GM18507 (cell line): ENCODE measurements around the gene ATRNL1.

Experiments
- DNase-seq: peaks from one replicate; pipeline ENCODE4 v3.0.0; 2011; ENCODE audit warnings: low read depth; ENCODE audit not compliant: insufficient read length; ENCODE audit errors: extremely low spot score
- FAIRE-seq: peaks from 2 replicates; lab custom pipeline; 2011; peaks lifted over from hg19 to GRCh38; lab: Jason Lieb, UNC

ATRNL1 gene

DNA sequence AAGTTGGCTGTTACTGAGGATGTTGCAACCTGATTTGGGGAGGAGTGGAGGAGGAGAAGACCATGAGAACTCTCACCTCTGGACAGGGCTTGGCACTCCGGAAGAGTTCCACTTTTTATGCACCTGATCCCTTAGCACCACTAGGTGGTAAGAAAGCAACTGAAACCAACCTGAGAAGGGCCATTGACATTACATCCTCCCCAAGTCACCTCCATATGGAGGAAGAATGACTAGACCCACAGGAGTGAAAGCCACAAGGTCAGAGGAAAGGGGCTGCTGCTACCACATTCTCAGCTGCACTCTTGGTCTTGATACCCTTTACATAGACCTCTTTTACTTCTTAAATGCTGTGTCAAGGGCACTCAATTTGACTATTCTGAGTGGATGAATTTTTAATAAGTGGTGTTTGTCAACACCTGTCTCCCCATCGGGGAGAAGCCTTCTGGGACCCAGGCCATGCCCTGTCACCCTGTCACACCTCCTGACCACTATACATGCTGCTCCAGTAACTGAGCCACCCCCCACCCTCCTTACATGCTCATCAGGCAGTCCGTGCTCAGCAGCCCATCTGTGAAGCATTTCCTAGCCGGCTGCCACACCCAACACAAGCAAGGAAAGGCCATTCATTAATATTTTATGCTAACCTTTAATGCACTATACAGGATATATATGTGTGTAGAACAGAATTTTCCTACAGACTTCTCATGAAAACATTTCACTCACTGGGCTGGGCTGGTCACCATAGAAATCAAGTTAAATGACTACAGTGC lies 817.0 kb downstream of the ATRNL1 start:
- no peak for FAIRE-seq

DNA sequence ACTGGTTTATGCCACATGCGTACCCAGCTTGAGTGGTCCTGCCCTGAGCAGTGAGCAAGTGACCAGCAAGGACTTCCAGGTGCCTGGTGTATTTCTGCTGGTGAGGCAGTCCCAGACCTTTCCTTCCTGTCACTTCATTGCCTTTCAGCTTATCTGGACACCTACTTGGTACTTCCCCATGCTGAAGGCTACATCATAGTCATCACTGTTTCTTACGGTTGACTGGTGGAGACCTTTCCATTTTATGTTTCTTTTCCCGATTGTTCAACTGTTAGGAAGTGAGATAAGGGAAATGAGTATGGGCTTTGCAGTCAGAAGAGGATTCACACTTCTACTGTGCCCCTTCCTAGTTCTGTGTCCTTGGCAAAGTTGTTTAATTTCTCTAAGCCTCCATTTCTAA lies 821.3 kb downstream of the ATRNL1 start:
- no peak for DNase-seq
- no peak for FAIRE-seq

More for the DNA sequence above, 817.0 kb downstream of the ATRNL1 start:
- no peak for DNase-seq

DNA sequence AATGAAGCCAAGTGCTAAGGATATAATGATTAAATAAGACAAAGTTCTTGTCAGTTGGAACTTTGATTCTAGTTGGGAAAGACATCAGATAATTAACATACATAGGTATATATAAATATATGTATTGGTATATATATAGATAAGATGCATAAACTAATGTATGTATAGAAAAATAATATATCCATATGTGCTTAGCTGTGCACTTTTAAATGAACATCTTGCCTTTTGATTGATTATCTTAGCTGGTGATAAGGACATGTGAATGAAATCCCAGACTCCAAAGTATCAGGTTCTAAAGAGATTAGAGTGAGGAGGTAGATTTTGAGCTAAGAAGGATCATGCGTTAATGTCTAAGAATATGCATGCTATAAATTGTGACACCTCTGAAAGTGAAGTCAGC lies 822.3 kb downstream of the ATRNL1 start:
- no peak for DNase-seq
- FAIRE-seq = no peak

DNA sequence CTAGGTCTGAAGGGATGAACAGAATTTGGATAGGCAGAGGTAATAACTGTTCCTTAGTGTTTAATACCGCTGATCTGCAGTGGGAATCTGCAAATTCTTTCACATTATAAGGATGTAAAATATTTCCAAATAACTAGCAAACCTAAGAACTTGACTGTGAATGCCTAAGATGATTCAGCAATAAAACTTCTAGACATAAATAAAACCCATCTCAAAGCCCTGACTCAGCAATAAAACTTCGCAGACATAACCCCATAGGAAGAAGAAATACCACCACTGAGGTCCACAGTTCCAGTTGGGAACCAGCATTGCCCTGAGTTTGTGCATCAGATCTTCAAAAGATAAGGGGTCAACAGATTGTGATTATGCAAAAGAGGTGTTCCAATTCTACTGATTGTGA lies 825.6 kb downstream of the ATRNL1 start:
- DNase-seq = no peak
- no peak for FAIRE-seq

DNA sequence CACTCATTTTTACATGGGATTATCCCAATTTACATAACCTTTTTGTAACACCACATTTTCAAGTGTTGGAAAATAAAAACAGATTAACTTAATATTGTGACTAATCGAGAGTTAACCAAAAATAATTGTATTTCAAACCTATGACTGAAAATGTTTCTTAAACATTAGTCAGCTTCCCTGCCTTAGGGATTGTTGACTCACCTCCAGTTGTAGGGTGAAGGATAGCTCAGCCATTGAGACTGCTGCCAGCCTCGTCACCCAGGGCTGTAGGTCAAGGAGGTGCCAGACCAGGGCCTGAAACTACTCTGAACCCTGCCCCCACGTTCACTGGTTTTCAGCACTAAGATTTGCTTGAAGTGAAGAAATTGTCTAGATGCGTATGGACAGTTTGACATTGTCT lies 828.6 kb downstream of the ATRNL1 start:
- no peak for DNase-seq
- no peak for FAIRE-seq

DNA sequence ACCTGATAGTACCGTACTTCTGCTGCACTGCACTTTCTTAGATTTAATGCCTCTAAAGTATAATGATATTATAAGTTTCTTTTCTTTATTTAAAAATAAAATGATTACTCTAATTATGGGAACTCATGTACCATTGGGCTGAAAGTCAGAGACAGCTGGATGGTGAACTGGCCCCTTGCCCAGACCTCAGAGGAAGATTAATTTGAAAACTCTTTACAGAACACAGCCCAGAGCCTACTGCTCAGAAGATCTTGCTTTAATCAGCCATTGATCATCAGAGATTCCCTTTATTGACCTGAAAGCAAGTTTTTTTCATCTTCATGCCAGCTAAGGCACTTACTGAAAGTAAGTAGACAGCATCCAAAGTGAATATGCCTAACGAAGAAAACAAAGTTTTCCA lies 838.1 kb downstream of the ATRNL1 start:
- no peak for FAIRE-seq

DNA sequence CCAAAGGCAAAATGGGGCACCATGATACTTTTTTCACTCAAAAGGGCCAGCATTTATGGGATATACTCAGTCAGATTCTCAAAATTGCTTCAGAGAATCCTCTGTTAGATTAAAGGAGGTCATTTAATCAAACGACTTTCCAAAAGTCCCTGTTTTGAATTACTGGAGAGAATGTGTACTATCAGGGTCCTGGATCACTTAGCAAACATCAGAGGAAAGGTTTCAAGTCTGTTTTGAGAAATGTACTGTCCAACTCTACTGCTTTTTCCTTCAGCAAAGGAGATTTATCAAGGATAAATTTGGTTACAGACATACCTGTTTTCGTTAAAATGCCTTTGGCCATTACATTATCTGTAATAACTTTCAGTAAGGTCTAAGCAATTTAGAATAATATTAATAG lies 838.9 kb downstream of the ATRNL1 start:
- no peak for DNase-seq
- no peak for FAIRE-seq

More for the DNA sequence above, 838.1 kb downstream of the ATRNL1 start:
- DNase-seq = no peak

DNA sequence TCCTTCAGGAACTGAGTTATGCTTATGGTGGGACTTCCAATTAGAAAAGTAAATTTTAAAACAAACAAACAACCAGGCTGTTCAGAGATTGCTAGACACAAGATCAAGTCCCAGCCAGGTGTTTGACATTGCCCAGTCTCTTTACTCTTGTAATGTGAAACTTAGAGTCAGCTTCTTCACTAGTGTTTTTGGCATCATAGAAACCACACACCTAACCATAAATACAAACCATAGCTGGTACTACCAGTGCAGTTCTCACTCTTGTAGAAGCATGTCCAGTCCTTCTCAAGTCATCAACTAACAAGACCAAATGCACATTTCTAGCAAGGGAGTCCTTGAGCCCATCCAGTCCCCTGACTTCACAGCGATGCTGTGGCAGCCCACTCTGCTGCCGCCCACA lies 839.9 kb downstream of the ATRNL1 start:
- no peak for DNase-seq
- FAIRE-seq = no peak

DNA sequence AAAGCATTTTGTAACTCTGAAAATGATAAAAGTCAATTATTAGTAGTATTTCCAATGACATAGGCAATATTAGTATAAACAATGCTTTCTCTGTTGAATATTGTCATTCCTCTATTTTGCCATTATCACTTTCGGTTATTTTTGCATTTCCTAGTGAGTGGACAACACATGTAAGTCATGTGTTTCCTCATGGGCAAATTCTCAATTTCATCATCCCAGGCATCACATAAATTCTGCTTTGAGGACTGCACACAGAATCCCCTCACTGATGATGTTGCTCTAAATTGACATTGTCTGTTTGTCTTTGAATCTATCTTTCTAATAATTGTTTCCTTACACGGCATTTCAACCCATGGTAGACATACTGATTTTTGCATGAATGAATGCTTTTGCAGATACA lies 842.6 kb downstream of the ATRNL1 start:
- no peak for FAIRE-seq

DNA sequence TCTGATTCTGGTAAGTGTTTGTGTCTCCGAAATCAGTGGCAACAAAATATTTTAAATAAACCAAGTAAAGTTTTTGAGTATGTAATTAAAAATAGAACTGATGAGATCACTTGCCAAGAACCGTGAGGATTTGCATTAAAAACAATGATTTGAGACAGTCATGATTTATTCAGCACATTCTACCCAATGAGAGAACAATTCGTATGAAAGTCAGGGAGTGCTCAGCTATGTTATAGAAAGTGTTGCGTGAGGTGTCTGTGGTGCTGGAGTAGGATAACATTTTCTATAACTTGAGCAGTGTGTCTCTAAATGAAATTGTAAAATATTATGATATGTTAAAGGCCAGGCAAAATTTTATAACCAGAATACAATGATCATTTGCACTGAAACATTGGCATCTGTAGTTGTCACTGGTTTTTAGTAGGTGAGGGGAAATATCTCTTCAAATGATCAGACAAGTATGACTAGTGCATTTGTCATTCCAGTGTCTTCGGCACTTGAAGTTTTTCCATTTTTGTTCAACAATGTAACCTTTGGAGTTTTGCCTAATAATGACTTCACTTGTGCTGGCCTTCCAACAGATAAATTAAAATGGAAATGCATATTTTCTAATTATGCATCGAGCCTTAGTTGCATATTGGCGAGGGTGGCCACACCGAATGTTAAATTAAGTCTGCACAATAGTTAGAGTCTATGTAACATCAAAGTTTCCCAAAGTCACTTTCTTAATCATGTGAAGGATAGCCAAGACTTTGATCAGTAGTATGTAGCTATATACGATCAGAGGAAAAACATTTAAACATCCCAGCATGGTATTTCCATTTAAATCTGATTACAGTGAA lies 844.0 kb downstream of the ATRNL1 start:
- FAIRE-seq = no peak
- no peak for DNase-seq

More for the DNA sequence above, 842.6 kb downstream of the ATRNL1 start:
- no peak for DNase-seq

DNA sequence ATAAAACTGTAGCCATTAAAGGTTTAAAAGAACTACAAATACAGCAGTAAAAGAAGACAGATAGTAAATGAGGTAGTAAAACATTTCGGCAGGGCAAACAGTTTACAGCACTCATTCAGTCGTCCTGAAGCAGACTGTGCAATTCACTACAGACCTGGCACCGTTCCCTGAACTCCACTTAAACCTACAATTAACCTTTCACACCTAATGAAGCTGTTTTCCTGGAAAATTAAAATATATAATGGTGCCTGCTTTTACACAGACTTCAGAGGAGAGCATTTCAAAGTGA lies 844.5 kb downstream of the ATRNL1 start:
- DNase-seq (no peak), FAIRE-seq (no peak)

DNA sequence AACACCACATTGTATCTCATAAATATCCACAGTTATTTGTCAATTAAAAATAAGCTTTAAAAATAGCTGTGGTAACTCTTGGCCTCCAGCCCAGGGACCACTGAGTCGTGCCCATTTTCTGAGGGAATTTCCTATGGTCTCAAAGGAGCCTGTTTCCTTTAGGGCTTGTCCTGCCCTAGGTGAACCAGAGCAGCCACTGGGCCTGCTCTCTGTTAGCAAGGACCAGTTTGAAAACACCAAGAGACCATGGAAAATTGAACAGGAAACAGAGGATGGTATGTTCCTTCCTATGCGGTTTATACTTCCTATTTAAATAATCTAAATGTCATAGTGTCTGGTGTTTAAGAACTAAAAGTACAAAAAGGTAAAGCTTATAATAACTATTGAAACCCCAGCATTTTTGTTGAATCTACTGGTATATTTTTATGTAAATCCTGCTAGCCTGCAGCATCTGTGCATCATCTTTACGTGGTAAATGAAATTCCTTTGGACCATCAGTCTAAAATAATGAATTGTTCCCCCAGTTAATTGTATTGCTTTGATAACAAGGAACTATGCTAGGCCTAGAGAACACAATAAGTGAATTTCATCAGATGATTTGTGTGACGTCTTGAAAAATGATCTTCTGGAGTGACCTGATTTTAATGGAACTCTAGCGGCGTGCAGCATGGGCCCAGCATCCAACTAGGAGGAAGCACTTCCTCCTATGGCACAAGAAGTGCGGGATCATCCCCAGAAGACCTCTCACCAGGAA lies 846.1 kb downstream of the ATRNL1 start:
- FAIRE-seq (no peak), DNase-seq (no peak)

DNA sequence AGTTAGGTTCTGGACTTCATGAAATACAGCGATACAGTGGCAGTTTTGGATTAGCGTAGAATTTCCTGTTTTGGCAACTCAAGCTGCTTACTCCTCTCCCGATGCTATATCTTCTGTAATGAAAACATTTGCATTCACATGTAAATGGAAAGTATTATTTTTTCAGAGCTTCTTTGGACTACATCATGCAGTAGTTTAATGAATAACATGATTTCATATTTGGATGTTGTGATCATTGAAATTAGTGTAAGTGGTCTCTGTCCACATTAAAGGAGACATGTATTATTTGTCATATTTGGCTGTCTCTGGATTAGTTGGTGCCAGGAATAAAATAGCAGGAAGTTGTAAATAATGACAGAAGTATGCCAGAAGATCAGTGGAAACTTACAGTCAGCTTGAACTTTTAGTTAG lies 848.2 kb downstream of the ATRNL1 start:
- no peak for FAIRE-seq
- no peak for DNase-seq

DNA sequence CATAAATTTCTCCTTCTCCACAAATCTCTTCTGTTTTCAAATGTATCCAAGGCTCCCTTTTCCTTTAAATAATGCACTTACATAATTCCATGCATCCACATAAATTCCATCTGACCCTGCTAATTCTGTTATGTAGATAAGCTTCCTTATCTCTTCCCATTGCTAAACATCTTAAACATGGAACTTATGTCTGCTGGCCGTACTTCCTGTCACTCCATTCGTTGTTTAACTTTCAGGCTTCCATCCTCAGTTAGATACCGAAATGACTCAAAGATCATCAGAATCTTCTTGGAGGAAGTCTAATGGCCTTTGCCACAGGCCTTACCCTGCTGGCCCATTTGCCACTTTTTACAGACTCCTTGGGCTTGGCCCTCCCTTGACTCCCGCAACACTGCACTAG lies 848.9 kb downstream of the ATRNL1 start:
- no peak for DNase-seq
- no peak for FAIRE-seq

DNA sequence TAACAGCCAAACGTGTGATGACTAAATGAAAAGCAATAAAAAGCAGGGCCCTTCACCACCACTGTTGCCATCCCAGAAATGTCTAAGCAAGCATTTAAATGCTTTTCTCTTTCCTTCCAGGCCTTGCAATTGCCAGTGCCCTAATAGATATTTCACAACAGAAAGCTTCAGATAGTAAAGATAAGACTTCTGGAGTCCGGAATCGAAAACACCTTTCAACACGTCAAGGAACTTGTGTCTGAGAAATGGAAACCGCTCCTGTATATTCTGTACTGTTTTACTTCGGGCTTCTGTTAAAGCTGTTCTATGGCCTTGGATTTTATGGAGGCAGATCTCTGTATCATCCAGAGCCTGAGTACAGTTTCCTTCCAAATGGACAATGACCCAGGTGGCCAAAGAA lies 851.4 kb downstream of the ATRNL1 start:
- FAIRE-seq = no peak
- DNase-seq = no peak

DNA sequence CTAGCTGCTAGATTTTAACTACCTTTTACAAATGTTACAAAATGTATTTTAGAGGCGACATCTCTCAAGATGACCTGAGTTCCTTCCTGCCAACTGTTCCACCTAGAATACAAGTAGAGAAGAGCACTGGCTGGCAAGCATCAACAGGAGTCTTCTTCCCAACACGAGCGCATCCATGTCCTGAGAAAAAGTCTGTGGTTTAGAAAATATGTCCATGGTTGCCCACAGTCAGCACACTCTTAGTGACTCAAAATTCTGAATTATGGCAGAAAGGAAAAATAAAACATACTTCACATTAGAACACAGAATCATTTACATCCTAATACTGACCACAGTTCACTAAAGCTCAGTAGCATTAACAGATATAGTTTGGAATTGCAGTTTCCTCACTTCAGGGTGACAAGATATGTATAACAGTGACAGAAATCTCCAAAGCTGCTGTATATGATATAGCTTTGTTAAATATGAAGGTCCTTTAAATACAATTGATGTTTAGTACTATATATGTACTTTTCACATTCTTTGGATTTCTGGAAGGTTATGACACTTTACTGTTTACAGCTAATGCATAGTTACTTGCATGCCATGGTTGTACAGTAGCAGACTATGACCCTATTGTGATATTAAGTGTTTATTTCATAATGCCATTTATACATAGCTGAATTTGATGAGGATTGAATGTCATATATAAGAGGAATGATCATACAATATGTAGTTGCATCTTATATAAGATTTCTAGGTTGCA lies 852.7 kb downstream of the ATRNL1 start:
- DNase-seq (no peak), FAIRE-seq (no peak)

DNA sequence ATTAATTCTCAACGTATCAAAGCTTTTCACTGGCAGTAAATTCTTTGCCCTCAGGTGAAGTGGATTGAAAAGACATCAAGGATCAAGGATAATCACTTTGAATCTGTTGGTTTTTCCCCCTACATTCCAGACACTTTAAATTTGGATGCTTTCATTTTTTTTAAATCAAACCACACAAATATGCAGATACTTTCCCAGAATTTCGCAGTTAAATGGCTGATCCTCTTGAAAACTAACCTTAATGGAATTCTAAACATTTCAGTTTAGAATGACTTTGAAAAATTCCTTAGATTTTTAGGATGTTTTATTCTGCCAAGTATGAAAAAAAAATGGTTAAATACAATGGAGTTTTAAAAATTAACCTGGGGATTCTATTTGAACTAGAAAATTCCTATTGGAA lies 853.9 kb downstream of the ATRNL1 start:
- FAIRE-seq = no peak

DNA sequence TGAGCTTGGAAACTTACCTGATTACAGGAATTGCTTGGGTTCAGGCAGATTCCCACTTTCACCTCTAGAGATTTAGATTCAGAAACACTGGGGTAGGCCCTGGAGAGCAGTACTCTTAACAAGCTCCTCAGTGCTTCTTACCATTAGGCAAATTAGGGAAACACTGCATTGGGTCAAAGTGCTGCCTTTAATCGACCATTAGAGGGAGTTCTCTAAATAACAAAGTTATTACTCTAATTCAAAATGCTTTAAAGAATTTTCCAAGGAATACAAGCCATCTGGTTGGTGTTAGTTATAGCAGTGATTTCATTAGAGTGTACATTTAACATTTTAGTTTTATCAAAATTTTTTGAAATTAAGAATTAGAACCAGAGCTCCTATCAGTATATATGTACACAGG lies 855.3 kb downstream of the ATRNL1 start:
- no peak for DNase-seq
- no peak for FAIRE-seq

More for the DNA sequence above, 853.9 kb downstream of the ATRNL1 start:
- DNase-seq = no peak

DNA sequence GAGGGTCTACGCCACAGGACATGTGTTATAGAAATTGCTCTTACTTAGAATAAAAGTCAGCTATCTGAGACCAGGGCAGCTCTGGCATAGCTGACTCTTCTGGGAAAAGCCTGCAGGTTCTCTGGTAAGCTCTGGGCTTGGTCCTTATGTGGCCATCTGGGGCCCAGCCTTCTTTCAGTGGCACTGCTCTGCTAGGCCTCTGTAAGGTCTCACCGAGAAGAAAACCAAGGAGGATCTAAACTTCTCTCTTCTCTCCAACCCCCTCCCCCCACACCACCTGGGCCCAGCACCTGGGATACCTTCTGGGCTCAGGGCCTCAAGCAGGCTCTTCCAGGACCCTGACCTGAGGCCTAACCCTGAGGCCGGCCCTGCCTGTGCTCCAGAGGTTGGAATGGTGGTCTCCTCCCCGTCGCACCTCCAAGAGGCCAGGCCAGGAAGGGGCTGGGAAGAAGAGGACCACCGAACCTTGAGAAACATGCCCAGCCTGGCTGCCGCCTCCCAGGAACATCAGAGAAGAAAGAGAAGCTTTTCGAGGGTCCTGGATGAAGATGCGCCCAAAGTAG lies 856.2 kb downstream of the ATRNL1 start:
- no peak for DNase-seq
- no peak for FAIRE-seq
